Neutrophil (primary cell): ENCODE measurements around the gene FOSL1.

Experiments
- H3K27ac ChIP-seq: fragments of 200-600 bp; sonication (generic); 2 replicates; pipeline ENCODE4 v1.5.1; 2016; ENCODE audit warnings: mild to moderate bottlenecking, moderate library complexity
- H3K27me3 ChIP-seq: fragments of 200-600 bp; sonication (generic); 2 replicates; pipeline ENCODE4 v1.6.0; 2016; ENCODE audit warnings: mild to moderate bottlenecking
- H3K36me3 ChIP-seq: fragments of 200-600 bp; sonication (generic); 2 replicates; pipeline ENCODE4 v1.5.1; 2017
- H3K4me1 ChIP-seq, 2 experiments: fragments of 200-600 bp in 1 of 2; sonication (generic) in 1 of 2; 1 replicate in 1 of 2; 2 replicates in 1 of 2; pipeline versions ENCODE4 v1.5.1 to v1.6.1; 2013 to 2016; ENCODE audit warnings: low read depth in 1 of 2, low read length in 1 of 2, mild to moderate bottlenecking in 1 of 2, moderate library complexity in 1 of 2; ENCODE audit not compliant: control insufficient read depth in 1 of 2, insufficient read depth in 1 of 2
- H3K4me3 ChIP-seq, 2 experiments: fragments of 200-600 bp in 1 of 2; sonication (generic) in 1 of 2; 1 replicate in 1 of 2; 2 replicates in 1 of 2; pipeline ENCODE4 v1.5.1; 2013 to 2016; ENCODE audit warnings: low read depth in 1 of 2, low read length in 1 of 2, mild to moderate bottlenecking in 1 of 2, moderate library complexity in 1 of 2
- H3K9me3 ChIP-seq: fragments of 200-600 bp; sonication (generic); 2 replicates; pipeline ENCODE4 v1.5.1; 2016
- CTCF ChIP-seq: fragments of 200-600 bp; sonication (generic); IDR thresholded peaks from 2 replicates; pipeline ENCODE4 v1.5.1; 2016; ENCODE audit warnings: antibody characterized with exemption

Gene FOSL1

GRCh38 chr11:65920372-65920802, 20.2 kb upstream of the FOSL1 start:
- no peaks in the 10 kb centered on the region for H3K27me3 ChIP-seq
- peaks cover 31% of the 10 kb centered on the region for H3K36me3 ChIP-seq
- peak overlapping the region; percentile 60 to 96 for H3K4me3 ChIP-seq
- TF ChIP-seq CTCF, result no peak
- H3K9me3 ChIP-seq, result no peaks in the 10 kb centered on the region
- peaks cover 48 to 50% of the 10 kb centered on the region in 2 experiments for H3K4me1 ChIP-seq
- H3K27ac ChIP-seq, result peak overlapping the region; percentile 92

- H3K9me3 ChIP-seq, result no peaks in the 10 kb centered on the region
- H3K4me1 ChIP-seq, result peaks cover 52 to 56% of the 10 kb centered on the region in 2 experiments
- peak overlapping the region; percentile 60 to 96 for H3K4me3 ChIP-seq
- peak overlapping the region; percentile 92 for H3K27ac ChIP-seq
- TF ChIP-seq CTCF, result no peak
- no peaks in the 10 kb centered on the region for H3K27me3 ChIP-seq
- H3K36me3 ChIP-seq, result peaks cover 31% of the 10 kb centered on the region
Observed at GRCh38 chr11:65919573-65920371, 19.6 kb upstream of the FOSL1 start.

- Histone ChIP-seq H3K27me3 (no peaks in the 10 kb centered on the region), H3K9me3 (no peaks in the 10 kb centered on the region), H3K4me1 (peaks cover 52 to 57% of the 10 kb centered on the region in 2 experiments), H3K27ac (peak within 1 kb of the TSS; percentile 92), H3K36me3 (peaks cover 31% of the 10 kb centered on the region), H3K4me3 (peak within 1 kb of the TSS; percentile 80 to 96)
- TF ChIP-seq CTCF, result no peak
Observed at GRCh38 chr11:65919141-65919572, 19.0 kb upstream of the FOSL1 start, which contains the start of gene DRAP1. DRAP1 (plus strand) TSS chr11:65919426; CDS start chr11:65919502, 76 bp downstream.

GRCh38 chr11:65918211-65919140, 18.3 kb upstream of the FOSL1 start, which contains the start of gene C11orf68:
C11orf68 (minus strand) TSS chr11:65919062; CDS start chr11:65919031, 31 bp downstream.
- Histone ChIP-seq H3K4me1 (peaks cover 52 to 57% of the 10 kb centered on the region in 2 experiments), H3K27me3 (no peaks in the 10 kb centered on the region), H3K9me3 (no peaks in the 10 kb centered on the region), H3K36me3 (peaks cover 28% of the 10 kb centered on the region), H3K27ac (peak within 1 kb of the TSS; percentile 92), H3K4me3 (peak within 1 kb of the TSS; percentile 80 to 96)
- peak; percentile 70 for TF ChIP-seq CTCF

- Histone ChIP-seq H3K9me3 (no peaks in the 10 kb centered on the region), H3K27ac (peak overlapping the region; percentile 92), H3K36me3 (peaks cover 20% of the 10 kb centered on the region), H3K4me3 (peak overlapping the region; percentile 80 to 92), H3K4me1 (peaks cover 52 to 57% of the 10 kb centered on the region in 2 experiments), H3K27me3 (no peaks in the 10 kb centered on the region)
- no peak for TF ChIP-seq CTCF
Observed at GRCh38 chr11:65917434-65918210, 17.4 kb upstream of the FOSL1 start.
